Measurements from ENCODE around the gene SLC28A3. TPM values are rescaled to one million over a fixed set of nuclear protein-coding genes. Genes with fewer than 3 reads are reported as not detected.
A peak's percentile ranks its signal among the peaks of the same experiment; 100 is the strongest.

SLC28A3 gene
- total and polyA plus RNA-seq, 2 of the 8 experiments (the other 6 are each of a cell fraction or from before 2014, with no cell fraction given): 0.02 TPM; not detected in 1

GRCh38 chr9:84238652-84239051, 101.9 kb downstream of the SLC28A3 start:
- H3K4me1 ChIP-seq (replicated peaks in 1 of 4; ENCODE audit: control insufficient read depth in 3 of 4, insufficient read depth in 4 of 4, low read length in 3 of 4): no peaks in the 10 kb centered on the region
- no peak overlapping the region; the same call in 1 of the 2 replicates for H4K8ac ChIP-seq (ENCODE audit: extremely low read depth, insufficient read depth, low read length)
- H2BK120ac ChIP-seq (replicated peaks; ENCODE audit: low read depth, low read length): peak overlapping the region; percentile 35
- no peak overlapping the region for H3K4ac ChIP-seq (replicated peaks; ENCODE audit: insufficient read length, low read depth, low read length)
- H3K23me2 ChIP-seq (ENCODE audit: low read depth, low read length): no peaks in the 10 kb centered on the region
- H3K4me2 ChIP-seq (ENCODE audit: insufficient read depth in 1 of 2, low read depth in 2 of 2, low read length in 2 of 2): no peak overlapping the region
- H3K27me3 ChIP-seq (replicated peaks in 1 of 4; ENCODE audit: control insufficient read depth in 3 of 4, extremely low read depth in 1 of 4, insufficient read depth in 3 of 4, low read length in 3 of 4): no peaks in the 10 kb centered on the region
- peak overlapping the region; percentile 89; the same call in 1 of the 2 replicates for H2BK5ac ChIP-seq (ENCODE audit: low read depth, low read length)
- H4K5ac ChIP-seq (ENCODE audit: insufficient read length, low read depth, low read length): no peak overlapping the region
- peak overlapping the region; percentile 16; the same call in 1 of the 2 replicates for H2AFZ ChIP-seq (ENCODE audit: low read length)
- no peak for FAIRE-seq
- ChIA-PET POLR2A (ENCODE audit: partially characterized antibody) (interaction anchor here (0.9 kb wide), 1 partner anchor 259 kb away, joined by 3 read pairs; the partner anchor contains the start of gene HNRNPK), CTCF (ENCODE audit: partially characterized antibody) (interaction anchor here (0.5 to 3.3 kb wide), 13 partner anchors 8 to 292 kb away, joined by 3 to 20 read pairs (median 4); no protein-coding TSS in a partner anchor)
- no peak overlapping the region for H2BK20ac ChIP-seq (ENCODE audit: low read length)
- H2BK15ac ChIP-seq (ENCODE audit: low read length): no peak overlapping the region
- no peak overlapping the region for H3K4me3 ChIP-seq (ENCODE audit: extremely low read depth in 1 of 4, insufficient read depth in 2 of 4, low read depth in 3 of 4, low read length in 4 of 4)
- no peaks in the 10 kb centered on the region for H3K79me2 ChIP-seq (ENCODE audit: control insufficient read depth in 1 of 2, insufficient read depth in 2 of 2, low read length in 2 of 2)
- no peak overlapping the region for H2BK12ac ChIP-seq (ENCODE audit: low read depth, low read length)
- peaks cover 9 to 12% of the 10 kb centered on the region in 2 experiments; a peak in 3 of 4 replicates for H3K9me3 ChIP-seq (ENCODE audit: insufficient read depth in 2 of 2, low read depth in 1 of 2, low read length in 1 of 2)
- H3K23ac ChIP-seq (ENCODE audit: insufficient read length): no peak overlapping the region
- no peaks in the 10 kb centered on the region for H3K79me1 ChIP-seq (ENCODE audit: low read depth, low read length)
- WGBS, 2 experiments (ENCODE audit: extremely low coverage in 1 of 2, insufficient coverage in 1 of 2, insufficient read length in 1 of 2, insufficient replicate concordance in 2 of 2, low coverage in 1 of 2, low lambda C conversion rate in 2 of 2, missing lambda C conversion rate in 1 of 2): 84% methylated on average over 4 of the region's 4 CpGs; no CpG with 5 or more reads in 1 of the 2 experiments
- 0 out of 2 replicates have a peak overlapping the region, but pooled peaks have one; percentile 68 for H3K18ac ChIP-seq (ENCODE audit: extremely low read depth, low read length)
- H4K91ac ChIP-seq (replicated peaks; ENCODE audit: insufficient read length, low read length): peak overlapping the region; percentile 37
- H3K27ac ChIP-seq (ENCODE audit: low read depth, low read length): no peak overlapping the region; the same call in 1 of the 2 replicates
- no peak overlapping the region for H3K14ac ChIP-seq (ENCODE audit: insufficient read length)
- no peak overlapping the region for H3K56ac ChIP-seq (replicated peaks; ENCODE audit: insufficient read length, low read depth, low read length)
- no peak overlapping the region for H3K9ac ChIP-seq (replicated peaks in 1 of 4; ENCODE audit: extremely low read depth in 1 of 4, low read depth in 3 of 4, low read length in 3 of 4)
- no peak overlapping the region for H2AK5ac ChIP-seq (ENCODE audit: low read depth, low read length)
- H3K36me3 ChIP-seq (ENCODE audit: control insufficient read depth in 2 of 4, insufficient read depth in 4 of 4, low read length in 3 of 4): peaks cover 0 to 5% (median 2%) of the 10 kb centered on the region in 4 experiments; a peak in 2 of 8 replicates
- DNase-seq (ENCODE audit: low read depth in 1 of 2, low spot score in 2 of 2): peak in 1 of 2 experiments; percentile 48
- H4K20me1 ChIP-seq (replicated peaks in 1 of 2; ENCODE audit: control insufficient read depth in 1 of 2, insufficient read depth in 2 of 2, low read length in 2 of 2): no peaks in the 10 kb centered on the region
- no peak for TF ChIP-seq CHD1 (IDR thresholded peaks at IDR 0.05; ENCODE audit: low read depth, low read length)
- TF ChIP-seq POU5F1 (IDR thresholded peaks at IDR 0.05; ENCODE audit: low read depth, low read length): no peak
- no peak for TF ChIP-seq RBBP5 (IDR thresholded peaks at IDR 0.05; ENCODE audit: borderline replicate concordance, low read depth, low read length)
- TF ChIP-seq RXRA (IDR thresholded peaks at IDR 0.05; ENCODE audit: insufficient read depth, low read depth, low read length): no peak
- TF ChIP-seq PHF8 (conservative IDR thresholded peaks at IDR 0.05; ENCODE audit: low read depth, low read length): no peak
- no peak for TF ChIP-seq BACH1 (IDR thresholded peaks at IDR 0.05; ENCODE audit: low read length)
- TF ChIP-seq CBX8 (IDR thresholded peaks at IDR 0.05; ENCODE audit: borderline replicate concordance, low read depth, low read length): no peak
- TF ChIP-seq JUN (IDR thresholded peaks at IDR 0.05; ENCODE audit: low read depth, low read length): no peak
- peak; percentile 82 for TF ChIP-seq MAX (IDR thresholded peaks at IDR 0.05)
- no peak for TF ChIP-seq EZH2 (IDR thresholded peaks at IDR 0.05; ENCODE audit: low read depth, low read length, severe bottlenecking)
- no peak for TF ChIP-seq EP300 (IDR thresholded peaks at IDR 0.05; ENCODE audit: borderline replicate concordance in 1 of 2, low read depth in 2 of 2, low read length in 2 of 2)
- TF ChIP-seq POLR2AphosphoS5 (IDR thresholded peaks at IDR 0.05; ENCODE audit: low read depth, low read length): no peak
- TF ChIP-seq SP4 (IDR thresholded peaks at IDR 0.05; ENCODE audit: low read length): no peak
